Breast epithelium (tissue), 4 donors: Measurements from ENCODE around the gene C16orf96. TPM values are rescaled to one million over a fixed set of nuclear protein-coding genes. Genes with fewer than 3 reads are reported as not detected.

Experiments
- DNase-seq, 2 donors: peaks; one replicate each; pipeline ENCODE4 v3.0.0-alpha.2; 2019; ENCODE audit warnings: low spot score in 2 of 2
- H3K27ac ChIP-seq, 2 donors: fragments of 200-600 bp; sonication (generic) in 1 of 2; one replicate each; pipeline ENCODE4 v1.5.1; 2016 to 2019; ENCODE audit warnings: mild to moderate bottlenecking in 1 of 2
- H3K27me3 ChIP-seq, 2 donors: fragments of 200-600 bp; sonication (generic) in 1 of 2; one replicate each; pipeline versions ENCODE4 v1.5.1 to v1.6.0; 2017 to 2019; ENCODE audit warnings: control low read depth in 1 of 2, mild to moderate bottlenecking in 1 of 2
- H3K36me3 ChIP-seq: fragments of 200-600 bp; one replicate; pipeline ENCODE4 v1.5.1; 2019
- H3K4me1 ChIP-seq, 2 donors: fragments of 200-600 bp; sonication (generic); one replicate each; pipeline ENCODE4 v1.5.1; 2016 to 2019; ENCODE audit warnings: control low read depth in 1 of 2
- H3K4me3 ChIP-seq, 3 donors: fragments of 200-600 bp; sonication (generic); 1 replicate in 2 of 3; 2 replicates in 1 of 3; pipeline ENCODE4 v1.5.1; 2016 to 2019; ENCODE audit warnings: mild to moderate bottlenecking in 3 of 3, moderate library complexity in 2 of 3
- H3K9me3 ChIP-seq, 2 donors: fragments of 200-600 bp; sonication (generic) in 1 of 2; one replicate each; pipeline ENCODE4 v1.5.1; 2016 to 2019; ENCODE audit warnings: control low read depth in 1 of 2
- POLR2A ChIP-seq: fragments of 450-650 bp; IDR thresholded peaks from one replicate; pipeline ENCODE4 v1.6.1; 2016; ENCODE audit warnings: antibody characterized with exemption, mild to moderate bottlenecking, moderate library complexity
- POLR2AphosphoS5 ChIP-seq, 3 donors: sonication (generic); formaldehyde crosslinking; IDR thresholded peaks; one replicate each; pipeline ENCODE4 v1.6.1; 2017; ENCODE audit warnings: antibody characterized with exemption in 3 of 3
- intact Hi-C: fragments of 100-400 bp; cut with DNase I; formaldehyde crosslinking; loops from one replicate; pipeline ENCODE4 v1.15.1; 2023; ENCODE audit warnings: low total_unique reads
- total RNA-seq, 3 donors: library from RNA; depleted of rRNA; stranded (reverse); fragments of >200 nt; gene quantifications; one replicate each; pipeline ENCODE4 v1.1.0, GENCODE V29; 2016
- TF ChIP-seq, protein P1 (sequence below), 3 donors: fragments of 450-650 bp; IDR thresholded peaks; one replicate each; pipeline ENCODE4 v1.5.1; 2016 to 2017; ENCODE audit warnings: antibody characterized with exemption in 3 of 3, mild to moderate bottlenecking in 3 of 3, moderate library complexity in 3 of 3

C16orf96 gene
- total RNA-seq, 3 donors from 2014 or later = not detected

- Histone ChIP-seq H3K27me3 (no peaks in the 10 kb centered on the region), H3K36me3 (no peaks in the 10 kb centered on the region), H3K9me3 (peaks cover 0 to 5% of the 10 kb centered on the region in 2 donors), H3K4me1 (no peaks in the 10 kb centered on the region), H3K4me3 (peak overlapping the region; percentile 85 to 91 (median 86)), H3K27ac (peak overlapping the region; percentile 91)
- TF ChIP-seq, protein P1, sequence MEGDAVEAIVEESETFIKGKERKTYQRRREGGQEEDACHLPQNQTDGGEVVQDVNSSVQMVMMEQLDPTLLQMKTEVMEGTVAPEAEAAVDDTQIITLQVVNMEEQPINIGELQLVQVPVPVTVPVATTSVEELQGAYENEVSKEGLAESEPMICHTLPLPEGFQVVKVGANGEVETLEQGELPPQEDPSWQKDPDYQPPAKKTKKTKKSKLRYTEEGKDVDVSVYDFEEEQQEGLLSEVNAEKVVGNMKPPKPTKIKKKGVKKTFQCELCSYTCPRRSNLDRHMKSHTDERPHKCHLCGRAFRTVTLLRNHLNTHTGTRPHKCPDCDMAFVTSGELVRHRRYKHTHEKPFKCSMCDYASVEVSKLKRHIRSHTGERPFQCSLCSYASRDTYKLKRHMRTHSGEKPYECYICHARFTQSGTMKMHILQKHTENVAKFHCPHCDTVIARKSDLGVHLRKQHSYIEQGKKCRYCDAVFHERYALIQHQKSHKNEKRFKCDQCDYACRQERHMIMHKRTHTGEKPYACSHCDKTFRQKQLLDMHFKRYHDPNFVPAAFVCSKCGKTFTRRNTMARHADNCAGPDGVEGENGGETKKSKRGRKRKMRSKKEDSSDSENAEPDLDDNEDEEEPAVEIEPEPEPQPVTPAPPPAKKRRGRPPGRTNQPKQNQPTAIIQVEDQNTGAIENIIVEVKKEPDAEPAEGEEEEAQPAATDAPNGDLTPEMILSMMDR (IDR thresholded peaks at IDR 0.05) = no peak
- no peak for TF ChIP-seq POLR2A
- no peak for TF ChIP-seq POLR2AphosphoS5 (IDR thresholded peaks at IDR 0.05)
- intact Hi-C loops = no loop called here
- DNase-seq = peak in 1 of 2 donors; percentile 35
These were observed 18.5 kb upstream of the C16orf96 start for GRCh38 chr16:4537376-4538343.

- peak; percentile 60 for TF ChIP-seq POLR2A
- TF ChIP-seq, protein P1 (IDR thresholded peaks at IDR 0.05) = peak in 2 of 3 donors; percentile 10 to 11
- peak in 2 of 3 donors; percentile 90 to 96 for TF ChIP-seq POLR2AphosphoS5 (IDR thresholded peaks at IDR 0.05)
- H3K4me1 ChIP-seq = no peaks in the 10 kb centered on the region
- DNase-seq = peak; percentile 97 to 99
- H3K27me3 ChIP-seq = no peaks in the 10 kb centered on the region
- no peaks in the 10 kb centered on the region for H3K36me3 ChIP-seq
- H3K4me3 ChIP-seq = peak within 1 kb of the TSS; percentile 85 to 91 (median 86)
- intact Hi-C loops = no loop called here
- H3K9me3 ChIP-seq = peaks cover 0 to 5% of the 10 kb centered on the region in 2 donors
- peak within 1 kb of the TSS; percentile 91 for H3K27ac ChIP-seq
These were observed 17.5 kb upstream of the C16orf96 start, which contains the start of gene CDIP1 for GRCh38 chr16:4538350-4539235. CDIP1 (minus strand) TSS chr16:4538773; CDS start chr16:4514130, 24,643 bp downstream.

DNA sequence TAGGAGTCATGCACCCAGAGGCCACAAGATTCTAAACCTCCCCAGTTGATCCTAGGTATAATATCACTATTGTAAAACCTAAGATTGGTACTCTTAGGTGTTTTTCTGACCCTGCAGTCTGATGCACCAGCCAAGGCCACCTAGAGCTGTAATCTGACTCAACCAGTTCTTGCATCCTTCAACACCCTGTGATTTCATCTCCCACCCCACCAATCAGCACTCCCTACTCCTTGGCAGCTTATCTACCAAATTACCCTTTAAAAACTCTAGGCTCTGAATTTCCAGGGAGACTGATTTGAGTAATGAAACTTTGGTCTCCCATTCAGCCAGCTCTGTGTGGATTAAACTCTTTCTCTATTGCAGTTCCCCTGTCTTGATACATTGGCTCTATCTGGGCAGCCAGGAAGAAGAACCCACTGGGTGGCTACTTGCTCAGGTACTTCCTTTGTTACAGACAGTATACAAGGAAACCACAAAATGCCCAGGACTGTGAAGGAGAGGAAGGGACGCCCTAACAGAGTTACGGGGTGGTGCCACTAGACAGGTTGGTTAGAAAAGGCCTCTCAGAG is 16.3 kb upstream of the C16orf96 start:
- peaks cover 0 to 5% of the 10 kb centered on the region in 2 donors for H3K9me3 ChIP-seq
- H3K27ac ChIP-seq = no peak overlapping the region
- no peaks in the 10 kb centered on the region for H3K4me1 ChIP-seq
- H3K4me3 ChIP-seq = no peak overlapping the region
- DNase-seq = no peak
- H3K27me3 ChIP-seq = no peaks in the 10 kb centered on the region
- intact Hi-C loops = no loop called here
- TF ChIP-seq POLR2AphosphoS5 (IDR thresholded peaks at IDR 0.05) (no peak), POLR2A (no peak)
- TF ChIP-seq, protein P1 (IDR thresholded peaks at IDR 0.05) = no peak
- no peaks in the 10 kb centered on the region for H3K36me3 ChIP-seq

- Histone ChIP-seq H3K9me3 (peaks cover 0 to 5% of the 10 kb centered on the region in 2 donors), H3K4me3 (no peak overlapping the region), H3K4me1 (no peaks in the 10 kb centered on the region), H3K36me3 (no peaks in the 10 kb centered on the region), H3K27ac (no peak overlapping the region), H3K27me3 (no peaks in the 10 kb centered on the region)
- intact Hi-C loops = no loop called here
- TF ChIP-seq, protein P1 (IDR thresholded peaks at IDR 0.05) = no peak
- TF ChIP-seq POLR2A (no peak), POLR2AphosphoS5 (IDR thresholded peaks at IDR 0.05) (no peak)
- DNase-seq = no peak
These were observed 11.7 kb upstream of the C16orf96 start for GRCh38 chr16:4544473-4544872.
